Lung (tissue), 12 donors: Measurements from ENCODE around the gene GRK7. TPM values are rescaled to one million over a fixed set of nuclear protein-coding genes. Genes with fewer than 3 reads are reported as not detected.
"Not testable (repeated sequence)": the region's sequence is repeated elsewhere in the genome, so short reads cannot be mapped to it uniquely, and the experiment has no call there.

ENCODE experiments used
- ATAC-seq: fragments of 200-7000 bp; cut with Tn5 transposase; one replicate; pipeline ENCODE4 v1.9.1; 2020; ENCODE audit warnings: moderate number of reproducible peaks; ENCODE audit not compliant: insufficient read depth, low FRiP score
- DNase-seq, 3 donors: peaks; one replicate each; pipeline ENCODE4 v3.0.0-alpha.2; 2013 to 2017
- H3K27ac ChIP-seq, 2 donors: one replicate each; pipeline ENCODE4 v1.5.1; 2013; ENCODE audit warnings: mild to moderate bottlenecking in 2 of 2, moderate library complexity in 2 of 2, control low read depth in 1 of 2, inconsistent platforms in 1 of 2, low read depth in 1 of 2, low read length in 1 of 2
- H3K27me3 ChIP-seq, 3 donors: one replicate each; pipeline ENCODE4 v1.5.1; 2013; ENCODE audit warnings: low read length in 2 of 3; ENCODE audit not compliant: control insufficient read depth in 3 of 3, insufficient read depth in 3 of 3
- H3K36me3 ChIP-seq, 4 donors: one replicate each; pipeline ENCODE4 v1.5.1; 2013; ENCODE audit warnings: low read length in 4 of 4, mild to moderate bottlenecking in 1 of 4, moderate library complexity in 1 of 4; ENCODE audit not compliant: control insufficient read depth in 4 of 4, insufficient read depth in 4 of 4
- H3K4me1 ChIP-seq, 5 donors: one replicate each; pipeline ENCODE4 v1.5.1; 2013; ENCODE audit warnings: low read length in 5 of 5, mild to moderate bottlenecking in 2 of 5, moderate library complexity in 1 of 5; ENCODE audit not compliant: control insufficient read depth in 5 of 5, insufficient read depth in 5 of 5
- H3K4me3 ChIP-seq: one replicate; pipeline ENCODE4 v1.5.1; 2013; ENCODE audit warnings: mild to moderate bottlenecking, control low read depth, moderate library complexity
- H3K9ac ChIP-seq, 2 donors: one replicate each; pipeline ENCODE4 v1.5.1; 2013; ENCODE audit warnings: low read length in 2 of 2, control low read depth in 1 of 2; ENCODE audit not compliant: insufficient read depth in 1 of 2
- H3K9me3 ChIP-seq, 4 donors: one replicate each; pipeline ENCODE4 v1.5.1; 2013; ENCODE audit warnings: low read length in 3 of 4, mild to moderate bottlenecking in 1 of 4, moderate library complexity in 1 of 4; ENCODE audit not compliant: control insufficient read depth in 4 of 4, insufficient read depth in 3 of 4
- CTCF ChIP-seq: IDR thresholded peaks from 2 replicates; pipeline ENCODE4 v1.5.1; 2012; ENCODE audit warnings: mild to moderate bottlenecking; ENCODE audit errors: control extremely low read depth, extremely low read depth
- WGBS, 2 donors: extraction: QIAGEN DNeasy Blood & Tissue Kit; methylation state at CpG; one replicate each; pipeline ENCODE4 v1.1.7; 2013; 5-methylcytosine and 5-hydroxymethylcytosine counted together
- polyA plus RNA-seq, 2 donors: library from polyadenylated mRNA; stranded (reverse); fragments of 200-250 nt; gene quantifications; one replicate each; pipeline ENCODE4 v1.2.1, GENCODE V29; 2013
- total RNA-seq, 2 donors: library from RNA; depleted of rRNA in 1 of 2; stranded (reverse); fragments of >200 nt in 1 of 2; gene quantifications; one replicate each; pipeline ENCODE4 v1.2.1, GENCODE V29; 2014 to 2021
- donor health status: control.
- donor health status: control.
- donor health status: Bipolar disorder and iron deficiency.
- donor health status: healthy.
- donor health status: DM: yes; HTN: yes; CAD: no.

Gene GRK7
- total and polyA plus RNA-seq, 4 donors, result 0.06 to 0.12 (median 0.06) TPM; not detected in 1

GRCh38 chr3:141783632-141784031, 20.4 kb downstream of the GRK7 start:
- 82 to 92% methylated on average over 6 of the region's 6 CpGs for WGBS, 2 donors
- no peak overlapping the region for H3K4me3 ChIP-seq
- ATAC-seq (no peak), DNase-seq (no peak)
- peaks cover 0 to 2% (median 0%) of the 10 kb centered on the region in 4 donors for H3K9me3 ChIP-seq
- TF ChIP-seq CTCF, result no peak
- H3K4me1 ChIP-seq, result peaks cover 0 to 2% (median 0%) of the 10 kb centered on the region in 5 donors
- no peaks in the 10 kb centered on the region for H3K27me3 ChIP-seq
- no peak overlapping the region for H3K9ac ChIP-seq
- no peaks in the 10 kb centered on the region for H3K36me3 ChIP-seq
- no peak overlapping the region for H3K27ac ChIP-seq

DNA sequence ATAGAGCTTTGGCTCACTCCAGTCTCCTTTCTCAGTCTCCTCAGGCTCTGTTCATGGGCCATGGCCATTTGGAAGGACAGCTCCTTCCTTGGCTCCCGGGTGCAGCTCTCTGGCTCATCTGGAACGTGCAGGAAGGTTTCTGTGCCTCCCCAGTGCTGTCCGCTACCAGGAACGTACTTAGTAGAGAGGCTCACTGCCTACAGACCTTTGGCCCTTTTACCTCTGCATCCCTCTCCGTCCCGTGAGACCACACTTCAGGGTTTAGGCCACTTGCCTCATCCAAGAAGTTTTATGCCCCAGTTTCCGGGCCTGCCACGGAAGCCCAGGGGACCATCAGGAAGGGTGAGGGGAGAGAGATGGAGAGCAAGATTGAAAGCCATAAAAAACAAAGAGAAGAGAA, 20.9 kb downstream of the GRK7 start:
- WGBS, 2 donors, result 84 to 89% methylated on average over 8 of the region's 8 CpGs

GRCh38 chr3:141784531-141784930, 21.3 kb downstream of the GRK7 start:
- WGBS, 2 donors, result 65 to 76% methylated on average over 2 of the region's 2 CpGs
- no peak for DNase-seq
- H3K36me3 ChIP-seq, result no peaks in the 10 kb centered on the region
- peaks cover 0 to 2% (median 0%) of the 10 kb centered on the region in 5 donors for H3K4me1 ChIP-seq
- no peak for ATAC-seq
- no peaks in the 10 kb centered on the region for H3K27me3 ChIP-seq
- H3K4me3 ChIP-seq, result no peak overlapping the region
- no peak overlapping the region for H3K9ac ChIP-seq
- no peak for TF ChIP-seq CTCF
- peaks cover 0 to 2% (median 0%) of the 10 kb centered on the region in 4 donors for H3K9me3 ChIP-seq
- no peak overlapping the region for H3K27ac ChIP-seq

More for the DNA sequence above, 20.9 kb downstream of the GRK7 start:
- TF ChIP-seq CTCF, result no peak
- Histone ChIP-seq H3K27me3 (no peaks in the 10 kb centered on the region), H3K9ac (no peak overlapping the region), H3K27ac (no peak overlapping the region), H3K36me3 (no peaks in the 10 kb centered on the region), H3K4me3 (no peak overlapping the region), H3K4me1 (peaks cover 0 to 2% (median 0%) of the 10 kb centered on the region in 5 donors), H3K9me3 (peaks cover 0 to 2% (median 0%) of the 10 kb centered on the region in 4 donors)
- DNase-seq, result no peak
- ATAC-seq, result no peak

- H3K4me3 ChIP-seq, result no peak overlapping the region
- no peaks in the 10 kb centered on the region for H3K27me3 ChIP-seq
- no peaks in the 10 kb centered on the region for H3K36me3 ChIP-seq
- no peak for TF ChIP-seq CTCF
- no peaks in the 10 kb centered on the region for H3K4me1 ChIP-seq
- no peak overlapping the region for H3K27ac ChIP-seq
- WGBS, 2 donors, result 83 to 86% methylated on average over 4 of the region's 4 CpGs
- H3K9me3 ChIP-seq, result no peaks in the 10 kb centered on the region
- ATAC-seq (no peak), DNase-seq (no peak)
- H3K9ac ChIP-seq, result no peak overlapping the region
Observed at GRCh38 chr3:141788149-141788548, 24.9 kb downstream of the GRK7 start.

GRCh38 chr3:141788750-141789149, 25.5 kb downstream of the GRK7 start:
- not testable (repeated sequence) for H3K9ac ChIP-seq, H3K4me3 ChIP-seq, ATAC-seq, H3K4me1 ChIP-seq, H3K36me3 ChIP-seq, H3K9me3 ChIP-seq, H3K27ac ChIP-seq, DNase-seq, H3K27me3 ChIP-seq
- WGBS, 2 donors, result 87 to 94% methylated on average over 5 of the region's 5 CpGs
